GM21528 (cell line): ENCODE results near the gene NFATC2.
"Not testable (repeated sequence)": the region's sequence is repeated elsewhere in the genome, so short reads cannot be mapped to it uniquely, and the experiment has no call there.

Experiments
- ATAC-seq: cut with Tn5 transposase; IDR thresholded peaks from one replicate; pipeline ENCODE4 v1.9.1; 2021; ENCODE audit warnings: mild to moderate bottlenecking, moderate library complexity; ENCODE audit not compliant: unreplicated experiment, low FRiP score

Gene NFATC2

GRCh38 chr20:51542033-51542570 lies 417 bp downstream of the NFATC2 start:
- ATAC-seq, result peak; percentile 46

GRCh38 chr20:51541189-51542032 lies 1.1 kb downstream of the NFATC2 start:
- ATAC-seq, result peak; percentile 46

- ATAC-seq, result no peak
Observed at GRCh38 chr20:51540580-51540979, 1.9 kb downstream of the NFATC2 start.

- not testable (repeated sequence) for ATAC-seq
Observed at GRCh38 chr20:51540074-51540473, 2.4 kb downstream of the NFATC2 start.

GRCh38 chr20:51536116-51537069 lies 6.1 kb downstream of the NFATC2 start:
- ATAC-seq, result no peak

GRCh38 chr20:51535674-51536073 lies 6.8 kb downstream of the NFATC2 start:
- ATAC-seq, result no peak

GRCh38 chr20:51535075-51535386 lies 7.5 kb downstream of the NFATC2 start:
- ATAC-seq, result no peak

- no peak for ATAC-seq
Observed at GRCh38 chr20:51533291-51534172, 9.0 kb downstream of the NFATC2 start.

- no peak for ATAC-seq
Observed at GRCh38 chr20:51532577-51533191, 9.8 kb downstream of the NFATC2 start.

- no peak for ATAC-seq
Observed at GRCh38 chr20:51531712-51532456, 10.6 kb downstream of the NFATC2 start.

GRCh38 chr20:51531141-51531710 lies 11.3 kb downstream of the NFATC2 start:
- ATAC-seq, result peak; percentile 43

- ATAC-seq, result no peak
Observed at GRCh38 chr20:51529758-51530157, 12.8 kb downstream of the NFATC2 start.

GRCh38 chr20:51529081-51529681 lies 13.3 kb downstream of the NFATC2 start:
- ATAC-seq, result no peak

GRCh38 chr20:51528263-51529027 lies 14.1 kb downstream of the NFATC2 start:
- no peak for ATAC-seq

- no peak for ATAC-seq
Observed at GRCh38 chr20:51526754-51527153, 15.8 kb downstream of the NFATC2 start.

- no peak for ATAC-seq
Observed at GRCh38 chr20:51526106-51526470, 16.4 kb downstream of the NFATC2 start.

- no peak for ATAC-seq
Observed at GRCh38 chr20:51525241-51526105, 17.0 kb downstream of the NFATC2 start.
